Mammary epithelial cell (primary cell): ENCODE data around the gene GJA8.
"Not testable (repeated sequence)": the region's sequence is repeated elsewhere in the genome, so short reads cannot be mapped to it uniquely, and the experiment has no call there.

Experiments used
- CTCF ChIP-seq, 2 donors: IDR thresholded peaks in 1 of 2; conservative IDR thresholded peaks in 1 of 2; 2 replicates each; pipeline ENCODE4 v1.5.1; 2011 to 2012; ENCODE audit warnings: inconsistent platforms in 2 of 2, low read length in 2 of 2, mild to moderate bottlenecking in 2 of 2, control low read depth in 1 of 2, low read depth in 1 of 2; ENCODE audit not compliant: insufficient read depth in 1 of 2; ENCODE audit errors: extremely low read depth in 1 of 2
- EZH2 ChIP-seq: IDR thresholded peaks from 2 replicates; pipeline ENCODE4 v1.6.1; 2012; ENCODE audit warnings: low read length, inconsistent platforms, borderline replicate concordance

- TF ChIP-seq CTCF (conservative IDR thresholded peaks at IDR 0.05 in 1 of 2, IDR thresholded peaks at IDR 0.05 in 1 of 2; ENCODE audit: extremely low read depth in 1 of 2, insufficient read depth in 1 of 2, low read depth in 1 of 2, low read length in 2 of 2); EZH2: not testable (repeated sequence)
Measured at GRCh38 chr1:147854989-147855388, 47.6 kb upstream of the GJA8 start.
